ENCODE measurements around the gene STX5.
"Not testable (repeated sequence)": the region's sequence is repeated elsewhere in the genome, so short reads cannot be mapped to it uniquely, and the experiment has no call there.

Gene STX5

GRCh38 chr11:62831520-62832335 is at the start of gene STX5:
Gene STX5 (minus strand): TSS chr11:62832051. CDS start chr11:62831243, 808 bp downstream.
- H3K9me3 Mint-ChIP-seq (ENCODE audit: low read depth): no peaks in the 10 kb centered on the region

DNA sequence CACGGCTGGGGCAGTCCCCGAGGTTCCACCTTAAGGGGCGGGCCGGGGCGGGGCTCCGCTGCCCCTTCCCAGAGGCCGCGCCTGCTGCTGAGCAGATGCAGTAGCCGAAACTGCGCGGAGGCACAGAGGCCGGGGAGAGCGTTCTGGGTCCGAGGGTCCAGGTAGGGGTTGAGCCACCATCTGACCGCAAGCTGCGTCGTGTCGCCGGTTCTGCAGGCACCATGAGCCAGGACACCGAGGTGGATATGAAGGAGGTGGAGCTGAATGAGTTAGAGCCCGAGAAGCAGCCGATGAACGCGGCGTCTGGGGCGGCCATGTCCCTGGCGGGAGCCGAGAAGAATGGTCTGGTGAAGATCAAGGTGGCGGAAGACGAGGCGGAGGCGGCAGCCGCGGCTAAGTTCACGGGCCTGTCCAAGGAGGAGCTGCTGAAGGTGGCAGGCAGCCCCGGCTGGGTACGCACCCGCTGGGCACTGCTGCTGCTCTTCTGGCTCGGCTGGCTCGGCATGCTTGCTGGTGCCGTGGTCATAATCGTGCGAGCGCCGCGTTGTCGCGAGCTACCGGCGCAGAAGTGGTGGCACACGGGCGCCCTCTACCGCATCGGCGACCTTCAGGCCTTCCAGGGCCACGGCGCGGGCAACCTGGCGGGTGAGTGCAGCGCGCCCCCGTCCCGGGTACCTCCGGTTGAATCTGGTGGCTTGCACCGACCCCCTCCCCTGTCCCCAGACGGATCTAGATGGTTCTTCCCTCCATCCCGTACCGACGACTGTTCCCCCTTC is 49.1 kb upstream of the STX5 start, which contains the start of gene SLC3A2:
TSS of gene SLC3A2 (plus strand) at position 94 of the 776 bp plus-strand sequence. CDS start at position 222, 128 bp downstream.
- no peaks in the 10 kb centered on the region for H3K9me3 Mint-ChIP-seq (ENCODE audit: low read depth)
- peak within 1 kb of the TSS; percentile 100 for H3K4me3 Mint-ChIP-seq
- peak within 1 kb of the TSS; percentile 100 for H3K27ac Mint-ChIP-seq
- H3K36me3 Mint-ChIP-seq: peaks cover 30% of the 10 kb centered on the region
- H3K4me1 Mint-ChIP-seq (ENCODE audit: low read depth): peaks cover 44% of the 10 kb centered on the region
- no peaks in the 10 kb centered on the region for H3K27me3 Mint-ChIP-seq

More at GRCh38 chr11:62831520-62832335, at the start of gene STX5:
- H3K4me3 Mint-ChIP-seq: peak within 1 kb of the TSS; percentile 99
- no peaks in the 10 kb centered on the region for H3K27me3 Mint-ChIP-seq
- H3K27ac Mint-ChIP-seq: peak within 1 kb of the TSS; percentile 100
- peaks cover 6% of the 10 kb centered on the region for H3K36me3 Mint-ChIP-seq
- peaks cover 50% of the 10 kb centered on the region for H3K4me1 Mint-ChIP-seq (ENCODE audit: low read depth)

GRCh38 chr11:62880231-62880802 is 48.5 kb upstream of the STX5 start:
- Mint-ChIP-seq H3K27ac (peak overlapping the region; percentile 100), H3K4me1 (ENCODE audit: low read depth) (peaks cover 38% of the 10 kb centered on the region), H3K4me3 (peak overlapping the region; percentile 100), H3K36me3 (peaks cover 28% of the 10 kb centered on the region), H3K27me3 (no peaks in the 10 kb centered on the region), H3K9me3 (ENCODE audit: low read depth) (no peaks in the 10 kb centered on the region)

GRCh38 chr11:62879235-62879978 is 47.6 kb upstream of the STX5 start:
- no peaks in the 10 kb centered on the region for H3K9me3 Mint-ChIP-seq (ENCODE audit: low read depth)
- H3K36me3 Mint-ChIP-seq: peaks cover 28% of the 10 kb centered on the region
- H3K4me1 Mint-ChIP-seq (ENCODE audit: low read depth): peaks cover 32% of the 10 kb centered on the region
- no peaks in the 10 kb centered on the region for H3K27me3 Mint-ChIP-seq
- peak overlapping the region; percentile 100 for H3K4me3 Mint-ChIP-seq
- peak overlapping the region; percentile 100 for H3K27ac Mint-ChIP-seq

GRCh38 chr11:62876712-62877111 is 44.9 kb upstream of the STX5 start:
- Mint-ChIP-seq H3K4me3 (no peak overlapping the region), H3K27ac (no peak overlapping the region)

GRCh38 chr11:62875698-62876478 is 44.0 kb upstream of the STX5 start:
- H3K36me3 Mint-ChIP-seq: peaks cover 7% of the 10 kb centered on the region
- no peaks in the 10 kb centered on the region for H3K9me3 Mint-ChIP-seq (ENCODE audit: low read depth)
- H3K4me3 Mint-ChIP-seq: no peak overlapping the region
- no peak overlapping the region for H3K27ac Mint-ChIP-seq
- peaks cover 12% of the 10 kb centered on the region for H3K4me1 Mint-ChIP-seq (ENCODE audit: low read depth)
- H3K27me3 Mint-ChIP-seq: no peaks in the 10 kb centered on the region

More at GRCh38 chr11:62876712-62877111, 44.9 kb upstream of the STX5 start:
- peaks cover 12% of the 10 kb centered on the region for H3K4me1 Mint-ChIP-seq (ENCODE audit: low read depth)
- H3K36me3 Mint-ChIP-seq: peaks cover 9% of the 10 kb centered on the region
- H3K9me3 Mint-ChIP-seq (ENCODE audit: low read depth): no peaks in the 10 kb centered on the region
- H3K27me3 Mint-ChIP-seq: no peaks in the 10 kb centered on the region

DNA sequence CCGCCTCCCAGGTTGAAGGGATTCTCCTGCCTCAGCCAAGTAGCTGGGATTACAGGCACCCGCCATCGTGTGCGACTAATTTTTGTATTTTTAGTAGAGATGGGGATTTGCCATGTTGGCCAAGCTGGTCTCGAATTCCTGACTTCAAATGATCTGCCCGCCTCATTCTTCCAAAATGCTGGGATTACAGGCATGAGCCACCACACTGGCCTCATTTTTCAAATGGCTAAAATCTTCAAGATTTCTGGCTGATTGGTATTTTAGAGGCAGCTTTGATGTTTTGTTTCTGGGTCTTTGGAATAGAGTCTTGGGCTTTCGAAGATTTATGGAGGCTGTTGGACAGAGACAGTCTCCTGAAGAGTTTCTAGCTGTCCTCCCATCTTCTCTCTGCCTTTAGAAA is 43.0 kb upstream of the STX5 start:
- H3K36me3 Mint-ChIP-seq: peaks cover 5% of the 10 kb centered on the region
- H3K27ac Mint-ChIP-seq: no peak overlapping the region
- H3K9me3 Mint-ChIP-seq (ENCODE audit: low read depth): no peaks in the 10 kb centered on the region
- H3K27me3 Mint-ChIP-seq: no peaks in the 10 kb centered on the region
- H3K4me1 Mint-ChIP-seq (ENCODE audit: low read depth): peaks cover 5% of the 10 kb centered on the region
- no peak overlapping the region for H3K4me3 Mint-ChIP-seq

- Mint-ChIP-seq H3K9me3 (ENCODE audit: low read depth) (no peaks in the 10 kb centered on the region), H3K27me3 (no peaks in the 10 kb centered on the region), H3K27ac (no peak overlapping the region), H3K36me3 (no peaks in the 10 kb centered on the region), H3K4me1 (ENCODE audit: low read depth) (peaks cover 6% of the 10 kb centered on the region), H3K4me3 (no peak overlapping the region)
Observed at GRCh38 chr11:62865635-62866034, 33.8 kb upstream of the STX5 start.

DNA sequence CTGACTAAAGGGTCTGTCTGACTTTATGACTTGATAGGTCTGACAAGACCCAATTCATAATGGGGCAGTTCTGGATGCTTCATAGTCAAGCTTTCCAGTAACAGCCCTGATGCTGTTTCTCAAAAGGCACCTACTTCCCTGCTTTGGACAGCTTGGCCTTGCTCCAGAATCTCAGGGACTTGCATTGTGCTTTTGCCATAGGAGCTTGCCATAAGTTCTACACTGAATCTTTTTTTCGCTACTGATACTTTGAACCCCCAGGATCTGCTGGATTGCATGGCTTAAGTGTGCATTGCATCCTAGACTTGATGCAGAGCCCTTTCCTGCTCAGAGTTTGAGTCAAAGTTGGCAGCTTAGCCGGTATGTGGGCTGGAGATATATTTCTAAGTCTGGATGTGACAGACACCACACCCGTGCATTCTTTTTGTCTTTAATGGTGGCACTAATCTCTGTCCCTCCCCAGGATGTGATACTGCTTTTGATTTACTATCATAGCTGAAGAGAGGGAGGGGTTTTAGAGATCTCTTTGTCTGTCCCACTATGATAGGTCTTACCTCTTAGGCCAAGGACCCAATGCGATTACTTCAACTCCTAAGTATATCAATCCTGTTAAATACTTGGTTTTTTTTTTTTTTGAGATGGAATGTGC is 32.0 kb upstream of the STX5 start:
- peaks cover 6% of the 10 kb centered on the region for H3K4me1 Mint-ChIP-seq (ENCODE audit: low read depth)
- no peak overlapping the region for H3K4me3 Mint-ChIP-seq
- no peaks in the 10 kb centered on the region for H3K9me3 Mint-ChIP-seq (ENCODE audit: low read depth)
- H3K27ac Mint-ChIP-seq: no peak overlapping the region
- no peaks in the 10 kb centered on the region for H3K36me3 Mint-ChIP-seq
- no peaks in the 10 kb centered on the region for H3K27me3 Mint-ChIP-seq

DNA sequence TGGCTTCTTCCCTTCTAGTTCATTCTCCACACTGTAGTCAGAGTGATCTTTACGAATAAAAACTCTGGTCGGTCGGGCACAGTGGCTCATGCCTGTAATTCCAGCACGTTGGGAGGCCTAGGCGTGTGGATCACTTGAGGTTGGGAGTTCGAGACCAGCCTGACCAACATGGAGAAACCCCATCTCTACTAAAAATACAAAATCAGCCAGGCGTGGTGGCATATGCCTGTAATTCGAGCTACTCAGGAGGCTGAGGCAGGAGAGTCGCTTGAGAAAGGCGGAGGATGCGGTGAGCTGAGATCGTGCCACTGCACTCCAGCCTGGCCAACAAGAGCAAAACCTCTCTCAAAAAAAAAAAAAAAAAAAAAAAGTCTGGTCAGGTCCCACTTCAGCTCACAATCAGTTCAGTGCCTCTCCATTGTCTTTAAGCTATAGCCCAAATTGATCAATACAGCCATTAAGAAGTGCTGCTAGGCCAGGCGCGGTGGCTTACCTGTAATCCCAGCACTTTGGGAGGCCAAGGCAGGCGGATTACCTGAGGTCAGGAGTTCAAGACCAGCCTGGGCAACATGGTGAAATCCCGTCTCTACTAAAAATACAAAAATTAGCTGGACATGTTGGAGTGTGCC is 29.8 kb upstream of the STX5 start:
- not testable (repeated sequence) for H3K27ac Mint-ChIP-seq; H3K4me3 Mint-ChIP-seq; H3K9me3 Mint-ChIP-seq (ENCODE audit: low read depth); H3K27me3 Mint-ChIP-seq; H3K36me3 Mint-ChIP-seq
- H3K4me1 Mint-ChIP-seq (ENCODE audit: low read depth): peaks cover 18% of the 10 kb centered on the region

GRCh38 chr11:62860835-62861563 is 29.1 kb upstream of the STX5 start:
- H3K27ac Mint-ChIP-seq: no peak overlapping the region
- no peak overlapping the region for H3K4me3 Mint-ChIP-seq
- peaks cover 2% of the 10 kb centered on the region for H3K36me3 Mint-ChIP-seq
- H3K4me1 Mint-ChIP-seq (ENCODE audit: low read depth): peaks cover 19% of the 10 kb centered on the region
- H3K9me3 Mint-ChIP-seq (ENCODE audit: low read depth): no peaks in the 10 kb centered on the region
- H3K27me3 Mint-ChIP-seq: no peaks in the 10 kb centered on the region

- H3K4me3 Mint-ChIP-seq; H3K27ac Mint-ChIP-seq; H3K9me3 Mint-ChIP-seq (ENCODE audit: low read depth); H3K27me3 Mint-ChIP-seq: not testable (repeated sequence)
- Mint-ChIP-seq H3K4me1 (ENCODE audit: low read depth) (peaks cover 23% of the 10 kb centered on the region), H3K36me3 (peaks cover 16% of the 10 kb centered on the region)
Observed at GRCh38 chr11:62859281-62859703, 27.4 kb upstream of the STX5 start.

GRCh38 chr11:62858201-62858600 is 26.4 kb upstream of the STX5 start:
- peaks cover 27% of the 10 kb centered on the region for H3K36me3 Mint-ChIP-seq
- H3K9me3 Mint-ChIP-seq (ENCODE audit: low read depth): no peaks in the 10 kb centered on the region
- H3K27me3 Mint-ChIP-seq: no peaks in the 10 kb centered on the region
- peak overlapping the region; percentile 97 for H3K4me3 Mint-ChIP-seq
- H3K4me1 Mint-ChIP-seq (ENCODE audit: low read depth): peaks cover 28% of the 10 kb centered on the region
- no peak overlapping the region for H3K27ac Mint-ChIP-seq

All from activated naive CD8-positive, alpha-beta T cell (primary cell).